Coronary artery (tissue), 2 donors: ENCODE results near the gene MGAT5.

Experiments
- DNase-seq: peaks from one replicate; pipeline ENCODE4 v3.0.0-alpha.2; 2017; ENCODE audit warnings: low spot score
- H3K27ac ChIP-seq, 2 donors: fragments of 200-600 bp; sonication (generic); one replicate each; pipeline ENCODE4 v1.5.1; 2016 to 2019
- H3K4me3 ChIP-seq: fragments of 200-600 bp; sonication (generic); 2 replicates; pipeline ENCODE4 v1.5.1; 2016; ENCODE audit warnings: mild to moderate bottlenecking, moderate library complexity
- TF ChIP-seq, protein P1 (sequence below): fragments of 200-600 bp; sonication (generic); IDR thresholded peaks from one replicate; pipeline ENCODE4 v1.5.1; 2019; ENCODE audit warnings: antibody characterized with exemption

Gene MGAT5

DNA sequence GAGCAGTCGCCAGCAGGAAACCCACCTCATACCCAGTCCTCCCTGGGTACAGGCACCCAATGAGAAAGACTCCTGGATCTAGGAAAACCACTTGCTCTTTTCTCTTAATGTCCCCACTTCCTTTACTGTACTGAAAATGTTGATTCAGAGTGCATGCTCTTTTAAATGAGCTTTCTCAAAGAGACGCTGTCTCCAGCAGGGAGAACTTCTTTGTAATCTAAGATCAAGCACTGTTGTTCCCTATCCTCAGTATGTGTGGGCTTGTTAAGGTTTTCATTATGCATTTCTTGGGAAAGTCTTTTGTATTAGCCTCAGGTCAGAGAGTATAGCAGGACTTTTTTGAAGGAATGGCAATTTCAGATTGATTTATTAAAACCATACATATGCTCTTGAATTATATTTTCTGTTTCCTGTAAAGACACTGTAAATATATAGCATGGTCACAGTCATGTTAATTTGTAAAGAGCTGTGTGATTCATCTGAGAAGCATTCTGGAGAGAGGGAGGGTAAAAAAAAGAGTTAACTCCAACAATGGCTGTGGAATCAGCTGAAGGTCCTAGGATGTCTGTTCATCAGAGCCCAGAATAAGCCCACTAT is 178.1 kb downstream of the MGAT5 start:
- H3K4me3 ChIP-seq: no peak overlapping the region
- no peak for DNase-seq
- TF ChIP-seq, protein P1, sequence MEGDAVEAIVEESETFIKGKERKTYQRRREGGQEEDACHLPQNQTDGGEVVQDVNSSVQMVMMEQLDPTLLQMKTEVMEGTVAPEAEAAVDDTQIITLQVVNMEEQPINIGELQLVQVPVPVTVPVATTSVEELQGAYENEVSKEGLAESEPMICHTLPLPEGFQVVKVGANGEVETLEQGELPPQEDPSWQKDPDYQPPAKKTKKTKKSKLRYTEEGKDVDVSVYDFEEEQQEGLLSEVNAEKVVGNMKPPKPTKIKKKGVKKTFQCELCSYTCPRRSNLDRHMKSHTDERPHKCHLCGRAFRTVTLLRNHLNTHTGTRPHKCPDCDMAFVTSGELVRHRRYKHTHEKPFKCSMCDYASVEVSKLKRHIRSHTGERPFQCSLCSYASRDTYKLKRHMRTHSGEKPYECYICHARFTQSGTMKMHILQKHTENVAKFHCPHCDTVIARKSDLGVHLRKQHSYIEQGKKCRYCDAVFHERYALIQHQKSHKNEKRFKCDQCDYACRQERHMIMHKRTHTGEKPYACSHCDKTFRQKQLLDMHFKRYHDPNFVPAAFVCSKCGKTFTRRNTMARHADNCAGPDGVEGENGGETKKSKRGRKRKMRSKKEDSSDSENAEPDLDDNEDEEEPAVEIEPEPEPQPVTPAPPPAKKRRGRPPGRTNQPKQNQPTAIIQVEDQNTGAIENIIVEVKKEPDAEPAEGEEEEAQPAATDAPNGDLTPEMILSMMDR: no peak
- H3K27ac ChIP-seq: no peak overlapping the region

DNA sequence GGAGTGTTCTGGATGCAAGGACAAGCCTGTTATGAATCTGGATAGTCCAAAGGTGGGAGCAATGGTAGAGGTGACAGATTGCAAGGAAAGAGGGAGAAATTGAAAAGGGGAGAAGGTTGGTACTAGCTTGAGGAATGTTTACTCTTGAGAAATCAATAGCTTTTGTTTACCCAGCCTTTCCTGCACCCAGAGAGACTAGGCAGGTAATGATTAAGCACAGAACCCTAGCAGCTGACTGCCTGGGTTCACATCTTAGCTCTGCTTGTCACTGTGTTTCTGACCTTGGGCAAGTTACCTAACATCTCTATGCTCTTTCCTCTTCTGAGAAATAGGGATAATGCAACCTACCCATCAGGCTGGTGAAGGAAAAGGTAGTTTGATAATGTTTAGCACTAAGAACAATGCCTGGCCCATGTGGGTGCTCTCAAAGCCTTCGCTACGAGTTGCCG is 178.6 kb downstream of the MGAT5 start:
- Histone ChIP-seq H3K27ac (no peak overlapping the region), H3K4me3 (no peak overlapping the region)
- no peak for DNase-seq
- TF ChIP-seq, protein P1: no peak

DNA sequence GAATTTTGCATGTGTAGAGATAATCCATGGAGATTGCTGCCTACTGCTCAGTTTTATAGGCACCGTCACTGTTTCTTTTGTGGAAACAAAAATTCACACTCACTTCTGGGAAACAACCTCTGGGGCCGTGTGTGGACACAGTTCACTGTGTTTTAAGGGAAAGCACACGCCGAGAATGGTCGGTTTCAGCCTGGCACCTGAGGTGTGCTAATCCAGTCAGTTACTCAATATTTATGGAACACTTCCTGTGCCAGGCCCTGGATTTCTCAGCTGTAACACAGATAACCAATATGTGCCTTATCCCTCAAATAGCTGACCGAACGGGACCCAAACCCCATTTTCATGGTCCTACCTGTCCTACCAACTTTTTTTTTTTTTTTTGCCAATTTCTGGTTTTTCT is 179.6 kb downstream of the MGAT5 start:
- TF ChIP-seq, protein P1: no peak

DNA sequence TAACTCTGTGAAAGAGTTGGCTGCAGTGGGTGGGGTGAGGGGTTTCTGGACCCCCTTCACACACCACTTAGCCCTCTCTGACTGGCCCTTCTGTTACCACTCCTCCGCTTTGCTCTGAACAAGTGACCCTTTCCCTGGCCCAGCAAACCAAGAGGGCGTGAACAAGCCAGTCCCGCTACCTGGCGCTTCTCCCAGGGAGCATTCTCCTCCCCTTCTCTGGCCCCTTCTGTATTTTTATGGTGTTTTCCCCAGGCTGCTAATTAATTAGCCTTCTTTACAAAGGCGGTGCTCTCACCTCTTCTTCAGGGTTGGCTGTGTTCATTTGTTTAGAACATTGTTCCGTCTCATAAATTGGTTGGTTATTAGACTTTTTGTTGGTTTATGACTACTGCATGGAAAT is 180.1 kb downstream of the MGAT5 start:
- Histone ChIP-seq H3K27ac (no peak overlapping the region), H3K4me3 (no peak overlapping the region)
- no peak for DNase-seq
- TF ChIP-seq, protein P1: no peak

More for the DNA sequence above, 179.6 kb downstream of the MGAT5 start:
- no peak overlapping the region for H3K4me3 ChIP-seq
- DNase-seq: no peak
- no peak overlapping the region for H3K27ac ChIP-seq

DNA sequence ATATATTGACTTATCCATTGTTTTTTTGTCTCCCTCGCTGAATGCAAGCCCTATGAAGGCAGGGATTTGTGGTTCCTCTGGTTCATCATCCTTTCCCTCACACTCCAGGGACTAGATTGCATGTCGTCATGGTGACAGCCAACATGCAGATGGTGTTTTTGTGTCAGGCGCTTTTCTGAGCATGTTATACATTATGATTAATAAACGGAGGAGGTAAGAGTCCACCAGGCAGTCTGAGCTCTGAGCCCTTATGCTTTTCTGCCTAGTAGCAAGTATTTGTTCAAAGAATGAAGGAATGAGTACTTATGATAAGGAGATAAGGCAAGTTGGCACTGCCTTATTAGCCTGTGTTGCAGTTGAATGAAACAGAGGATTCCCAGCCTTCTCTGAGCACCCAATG is 181.6 kb downstream of the MGAT5 start:
- Histone ChIP-seq H3K4me3 (no peak overlapping the region), H3K27ac (no peak overlapping the region)
- TF ChIP-seq, protein P1: no peak
- no peak for DNase-seq

DNA sequence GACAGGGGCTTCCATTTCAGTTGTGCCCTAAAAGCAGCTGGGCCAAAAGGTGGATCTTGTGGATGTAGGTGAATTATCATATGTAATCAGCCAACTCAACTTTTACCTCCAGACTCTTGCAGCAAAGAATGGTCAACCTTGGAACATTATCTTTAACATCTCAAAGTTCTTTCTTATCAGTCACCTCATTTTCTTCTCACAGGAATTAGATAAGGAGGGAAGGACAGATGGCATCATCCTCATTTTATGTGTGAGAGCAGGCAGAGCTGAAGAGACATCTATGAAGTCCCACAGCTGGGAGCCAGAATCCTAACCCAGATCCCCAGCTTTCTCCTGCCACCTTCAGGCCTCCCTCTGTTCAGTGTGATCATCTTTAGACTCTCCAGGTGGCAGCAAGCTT is 182.1 kb downstream of the MGAT5 start:
- DNase-seq: no peak
- Histone ChIP-seq H3K27ac (no peak overlapping the region), H3K4me3 (no peak overlapping the region)
- TF ChIP-seq, protein P1: no peak

DNA sequence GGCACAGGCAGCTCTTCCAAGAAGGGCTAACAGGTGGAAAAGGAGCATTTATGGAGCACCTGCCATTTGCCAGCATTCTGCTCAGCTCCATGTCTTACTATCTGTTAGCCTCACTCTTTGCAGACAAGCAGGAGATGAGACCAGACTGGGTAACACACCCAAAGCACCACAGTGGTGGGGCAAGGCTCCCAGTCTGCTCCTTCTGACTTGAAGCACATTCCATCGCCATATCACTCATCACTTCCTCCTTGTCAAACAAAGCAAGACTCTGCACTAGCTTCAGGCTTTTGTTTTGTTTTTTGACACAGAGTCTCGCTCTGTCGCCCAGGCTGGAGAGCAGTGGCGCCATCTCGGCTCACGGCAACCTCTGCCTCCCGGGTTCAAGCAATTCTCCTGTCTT is 182.8 kb downstream of the MGAT5 start:
- no peak for DNase-seq
- no peak overlapping the region for H3K27ac ChIP-seq
- H3K4me3 ChIP-seq: no peak overlapping the region
- TF ChIP-seq, protein P1: no peak
